Measurements from ENCODE around the gene HIC1.

DNA sequence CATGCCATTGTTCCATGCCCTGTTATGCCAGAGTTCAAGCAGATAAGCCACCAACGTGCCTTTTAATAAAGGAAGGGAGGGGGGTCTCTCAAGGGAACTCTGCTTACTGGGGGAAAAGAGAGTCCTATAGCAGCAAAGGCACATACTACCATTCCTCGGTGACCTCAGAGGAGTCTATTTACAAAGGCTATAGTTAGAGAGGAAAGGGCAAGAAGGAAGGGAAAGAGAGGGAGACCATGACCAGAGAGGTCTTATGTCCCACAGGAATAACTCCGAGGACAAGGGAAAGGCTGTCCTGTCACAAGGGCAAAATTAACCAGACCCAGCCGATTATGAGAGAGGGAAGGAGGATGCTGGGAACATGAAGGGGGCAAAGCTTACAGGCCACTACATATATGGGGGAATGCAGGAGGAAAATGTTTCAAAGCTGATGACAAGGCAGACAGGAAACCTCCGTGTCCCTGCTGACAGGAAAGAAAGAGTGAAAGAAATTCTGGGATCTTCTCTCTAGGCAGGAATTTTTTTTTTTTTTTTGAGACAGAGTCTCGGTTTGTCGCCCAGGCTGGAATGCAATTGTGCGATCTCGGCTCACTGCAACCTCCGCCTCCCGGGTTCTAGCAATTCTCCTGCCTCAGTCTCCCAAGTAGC lies 51.5 kb downstream of the HIC1 start:
- TF ChIP-seq POLR2AphosphoS5 (IDR thresholded peaks at IDR 0.05; ENCODE audit: insufficient read depth in 1 of 2, low read depth in 1 of 2): no peak
- TF ChIP-seq, protein P1, sequence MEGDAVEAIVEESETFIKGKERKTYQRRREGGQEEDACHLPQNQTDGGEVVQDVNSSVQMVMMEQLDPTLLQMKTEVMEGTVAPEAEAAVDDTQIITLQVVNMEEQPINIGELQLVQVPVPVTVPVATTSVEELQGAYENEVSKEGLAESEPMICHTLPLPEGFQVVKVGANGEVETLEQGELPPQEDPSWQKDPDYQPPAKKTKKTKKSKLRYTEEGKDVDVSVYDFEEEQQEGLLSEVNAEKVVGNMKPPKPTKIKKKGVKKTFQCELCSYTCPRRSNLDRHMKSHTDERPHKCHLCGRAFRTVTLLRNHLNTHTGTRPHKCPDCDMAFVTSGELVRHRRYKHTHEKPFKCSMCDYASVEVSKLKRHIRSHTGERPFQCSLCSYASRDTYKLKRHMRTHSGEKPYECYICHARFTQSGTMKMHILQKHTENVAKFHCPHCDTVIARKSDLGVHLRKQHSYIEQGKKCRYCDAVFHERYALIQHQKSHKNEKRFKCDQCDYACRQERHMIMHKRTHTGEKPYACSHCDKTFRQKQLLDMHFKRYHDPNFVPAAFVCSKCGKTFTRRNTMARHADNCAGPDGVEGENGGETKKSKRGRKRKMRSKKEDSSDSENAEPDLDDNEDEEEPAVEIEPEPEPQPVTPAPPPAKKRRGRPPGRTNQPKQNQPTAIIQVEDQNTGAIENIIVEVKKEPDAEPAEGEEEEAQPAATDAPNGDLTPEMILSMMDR (IDR thresholded peaks at IDR 0.05): no peak
